HG02885 (cell line): ENCODE data around the gene CPNE2.

ENCODE experiments used
- ATAC-seq: cut with Tn5 transposase; IDR thresholded peaks from one replicate; pipeline ENCODE4 v1.9.1; 2021; ENCODE audit warnings: mild to moderate bottlenecking; ENCODE audit not compliant: unreplicated experiment, poor library complexity

Gene CPNE2

GRCh38 chr16:57157533-57157932, 65.2 kb downstream of the CPNE2 start:
- no peak for ATAC-seq

- no peak for ATAC-seq
These were observed 67.1 kb downstream of the CPNE2 start for GRCh38 chr16:57159447-57159846.

- no peak for ATAC-seq
These were observed 71.5 kb downstream of the CPNE2 start for GRCh38 chr16:57163842-57164241.

- ATAC-seq = no peak
These were observed 73.1 kb downstream of the CPNE2 start for GRCh38 chr16:57165483-57165882.

GRCh38 chr16:57165938-57166337, 73.6 kb downstream of the CPNE2 start:
- ATAC-seq = no peak

GRCh38 chr16:57166451-57166850, 74.1 kb downstream of the CPNE2 start:
- ATAC-seq = no peak

GRCh38 chr16:57166951-57167350, 74.6 kb downstream of the CPNE2 start:
- ATAC-seq = no peak

- no peak for ATAC-seq
These were observed 75.2 kb downstream of the CPNE2 start for GRCh38 chr16:57167538-57167937.

- no peak for ATAC-seq
These were observed 75.6 kb downstream of the CPNE2 start for GRCh38 chr16:57167953-57168352.

- ATAC-seq = no peak
These were observed 76.9 kb downstream of the CPNE2 start for GRCh38 chr16:57169327-57169726.

GRCh38 chr16:57172721-57173290, 80.4 kb downstream of the CPNE2 start:
- no peak for ATAC-seq

- no peak for ATAC-seq
These were observed 83.5 kb downstream of the CPNE2 start for GRCh38 chr16:57175896-57176295.

GRCh38 chr16:57178196-57178595, 85.8 kb downstream of the CPNE2 start:
- ATAC-seq = no peak

- no peak for ATAC-seq
These were observed 86.4 kb downstream of the CPNE2 start for GRCh38 chr16:57178793-57179212.

- ATAC-seq = no peak
These were observed 86.9 kb downstream of the CPNE2 start for GRCh38 chr16:57179215-57179828.

GRCh38 chr16:57184113-57184512, 91.7 kb downstream of the CPNE2 start:
- no peak for ATAC-seq

- ATAC-seq = no peak
These were observed 92.6 kb downstream of the CPNE2 start for GRCh38 chr16:57184887-57185445.

- peak; percentile 34 for ATAC-seq
These were observed 93.1 kb downstream of the CPNE2 start for GRCh38 chr16:57185446-57185944.

GRCh38 chr16:57185945-57186871, 93.8 kb downstream of the CPNE2 start, which contains the start of the genes PSME3IP1 and RSPRY1:
Gene PSME3IP1 (minus strand): TSS chr16:57186039. CDS start chr16:57173854, 12,185 bp downstream.
Gene RSPRY1 (plus strand): TSS chr16:57186329. CDS start chr16:57204659, 18,330 bp downstream.
- peak; percentile 89 for ATAC-seq
